Fibroblast of lung (primary cell): ENCODE measurements around the gene TOMM6. TPM values are rescaled to one million over a fixed set of nuclear protein-coding genes. Genes with fewer than 3 reads are reported as not detected.

Source experiments
- DNase-seq, 2 donors: peaks; one replicate each; pipeline versions ENCODE4 v3.0.0 to v3.0.0-alpha.2; 2010; ENCODE audit warnings: low read depth in 2 of 2
- H2AFZ ChIP-seq: 2 replicates; pipeline ENCODE4 v1.5.1; 2012; ENCODE audit warnings: low read length, control low read depth, inconsistent platforms
- H3K27ac ChIP-seq: 2 replicates; pipeline ENCODE4 v1.5.1; 2011; ENCODE audit warnings: low read length, control low read depth; ENCODE audit not compliant: insufficient read depth
- H3K27me3 ChIP-seq: 2 replicates; pipeline ENCODE4 v1.5.1; 2011; ENCODE audit warnings: mild to moderate bottlenecking, low read length; ENCODE audit not compliant: control insufficient read depth, insufficient read depth
- H3K36me3 ChIP-seq: 2 replicates; pipeline ENCODE4 v1.5.1; 2011; ENCODE audit warnings: low read length; ENCODE audit not compliant: control insufficient read depth, insufficient read depth
- H3K4me1 ChIP-seq: 2 replicates; pipeline ENCODE4 v1.5.1; 2011; ENCODE audit warnings: low read length; ENCODE audit not compliant: control insufficient read depth, insufficient read depth; ENCODE audit errors: extremely low read depth
- H3K4me2 ChIP-seq: 2 replicates; pipeline ENCODE4 v1.5.1; 2011; ENCODE audit warnings: low read length, control low read depth; ENCODE audit not compliant: insufficient read depth; ENCODE audit errors: extremely low read depth
- H3K4me3 ChIP-seq, 4 experiments: fragments of 200-600 bp in 1 of 4; sonication (generic) in 1 of 4; replicated peaks in 1 of 4; 2 replicates each; pipeline ENCODE4 v1.5.1; 2011 to 2016; ENCODE audit warnings: low read length in 4 of 4, low read depth in 3 of 4, mild to moderate bottlenecking in 3 of 4, control low read depth in 2 of 4, inconsistent platforms in 1 of 4, mixed read lengths in 1 of 4; ENCODE audit not compliant: insufficient read depth in 1 of 4; ENCODE audit errors: control extremely low read depth in 1 of 4
- H3K79me2 ChIP-seq: 2 replicates; pipeline ENCODE4 v1.5.1; 2012; ENCODE audit warnings: mild to moderate bottlenecking, low read length, inconsistent platforms; ENCODE audit not compliant: control insufficient read depth, insufficient read depth
- H3K9ac ChIP-seq: 2 replicates; pipeline ENCODE4 v1.5.1; 2011; ENCODE audit warnings: mild to moderate bottlenecking, low read length, control low read depth; ENCODE audit not compliant: insufficient read depth
- H3K9me3 ChIP-seq: 2 replicates; pipeline ENCODE4 v1.5.1; 2012; ENCODE audit warnings: low read depth, low read length; ENCODE audit not compliant: control insufficient read depth, insufficient read depth
- H4K20me1 ChIP-seq: 2 replicates; pipeline ENCODE4 v1.5.1; 2011; ENCODE audit warnings: low read length; ENCODE audit not compliant: control insufficient read depth, insufficient read depth; ENCODE audit errors: extremely low read depth
- CTCF ChIP-seq, 2 donors: IDR thresholded peaks in 1 of 2; conservative IDR thresholded peaks in 1 of 2; 1 replicate in 1 of 2; 2 replicates in 1 of 2; pipeline ENCODE4 v1.5.1; 2011 to 2012; ENCODE audit warnings: low read length in 2 of 2, control low read depth in 1 of 2, inconsistent platforms in 1 of 2, low read depth in 1 of 2, mild to moderate bottlenecking in 1 of 2
- EZH2 ChIP-seq: IDR thresholded peaks from 2 replicates; pipeline ENCODE4 v1.5.1; 2012; ENCODE audit warnings: low read length, control low read depth, mild to moderate bottlenecking; ENCODE audit errors: missing control alignments
- polyA plus RNA-seq, 2 donors: library from polyadenylated mRNA; depleted of rRNA in 1 of 2; stranded (reverse) in 1 of 2; unstranded in 1 of 2; fragments of >200 nt; gene quantifications; 2 replicates each; pipeline ENCODE4 v1.2.1, GENCODE V29; 2011 to 2012; ENCODE audit warnings: missing spikeins in 1 of 2
- total RNA-seq: library from RNA; depleted of rRNA; stranded (reverse); fragments of >200 nt; gene quantifications from 2 replicates; pipeline ENCODE4 v1.2.1, GENCODE V29; 2014

TOMM6 gene
- total and polyA plus RNA-seq, 2 donors (not counting 1 experiment from before 2014, with no cell fraction given), result 54.7 to 324 TPM

DNA sequence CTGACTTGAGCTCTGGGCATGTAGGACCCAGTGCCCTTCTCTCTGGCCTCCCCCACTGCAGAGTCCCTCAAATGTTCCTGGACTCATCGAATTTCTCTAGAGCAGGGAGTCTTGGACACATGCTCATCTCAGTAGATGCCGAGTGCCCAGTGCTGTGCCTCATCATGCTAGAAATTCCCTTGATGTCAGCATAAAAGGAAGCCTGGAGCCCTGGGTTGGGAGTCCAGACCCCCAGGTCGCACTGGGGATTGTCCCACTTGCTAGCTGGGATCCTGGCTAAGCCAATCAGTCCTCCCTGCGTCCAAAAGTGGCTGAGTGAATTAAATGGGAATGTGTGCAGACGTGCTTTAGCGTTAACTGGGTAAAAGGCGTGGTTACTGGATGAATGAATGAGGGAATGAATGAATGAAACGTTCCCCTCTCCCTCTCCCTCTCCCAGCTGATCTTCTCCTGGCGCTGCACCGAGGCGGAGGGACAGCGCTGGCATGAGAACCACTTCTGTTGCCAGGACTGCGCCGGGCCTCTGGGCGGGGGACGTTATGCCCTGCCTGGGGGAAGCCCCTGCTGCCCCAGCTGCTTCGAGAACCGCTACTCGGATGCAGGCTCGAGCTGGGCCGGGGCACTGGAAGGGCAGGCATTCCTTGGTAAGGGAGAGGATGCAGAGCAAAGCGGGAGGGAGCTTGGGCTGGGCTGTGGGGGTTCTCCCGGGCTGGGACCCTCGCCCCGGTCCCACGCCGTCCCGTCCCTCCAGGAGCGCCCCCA is 1.6 kb upstream of the TOMM6 start:
- peak overlapping the region; percentile 48 for H2AFZ ChIP-seq
- no peaks in the 10 kb centered on the region for H4K20me1 ChIP-seq
- peak overlapping the region; percentile 98 for H3K4me2 ChIP-seq
- no peak overlapping the region for H3K27ac ChIP-seq
- H3K4me1 ChIP-seq, result peaks cover 4% of the 10 kb centered on the region
- H3K4me3 ChIP-seq, result peak overlapping the region; percentile 40 to 98 (median 58)
- H3K9me3 ChIP-seq, result no peaks in the 10 kb centered on the region
- peak overlapping the region; percentile 51 for H3K9ac ChIP-seq
- peaks cover 3% of the 10 kb centered on the region for H3K36me3 ChIP-seq
- no peaks in the 10 kb centered on the region for H3K27me3 ChIP-seq
- H3K79me2 ChIP-seq, result peaks cover 13% of the 10 kb centered on the region
- no peak for TF ChIP-seq EZH2
- no peak for TF ChIP-seq CTCF (conservative IDR thresholded peaks at IDR 0.05 in 1 of 2, IDR thresholded peaks at IDR 0.05 in 1 of 2; ENCODE audit: low read depth in 1 of 2, low read length in 2 of 2)
- peak; percentile 23 for DNase-seq

GRCh38 chr6:41786451-41787218 is 859 bp upstream of the TOMM6 start:
- peak overlapping the region; percentile 98 for H3K4me2 ChIP-seq
- H3K79me2 ChIP-seq, result peaks cover 13% of the 10 kb centered on the region
- no peaks in the 10 kb centered on the region for H3K9me3 ChIP-seq
- peak overlapping the region; percentile 68 for H2AFZ ChIP-seq
- TF ChIP-seq EZH2 (no peak), CTCF (conservative IDR thresholded peaks at IDR 0.05 in 1 of 2, IDR thresholded peaks at IDR 0.05 in 1 of 2; ENCODE audit: low read depth in 1 of 2, low read length in 2 of 2) (peak; percentile 26 to 49)
- peak overlapping the region; percentile 58 for H3K9ac ChIP-seq
- peaks cover 4% of the 10 kb centered on the region for H3K4me1 ChIP-seq
- H3K27me3 ChIP-seq, result no peaks in the 10 kb centered on the region
- DNase-seq, result peak; percentile 66 to 72
- H3K27ac ChIP-seq, result peak overlapping the region; percentile 97
- peaks cover 3% of the 10 kb centered on the region for H3K36me3 ChIP-seq
- H3K4me3 ChIP-seq, result peak overlapping the region; percentile 98 to 100 (median 100)
- no peaks in the 10 kb centered on the region for H4K20me1 ChIP-seq

DNA sequence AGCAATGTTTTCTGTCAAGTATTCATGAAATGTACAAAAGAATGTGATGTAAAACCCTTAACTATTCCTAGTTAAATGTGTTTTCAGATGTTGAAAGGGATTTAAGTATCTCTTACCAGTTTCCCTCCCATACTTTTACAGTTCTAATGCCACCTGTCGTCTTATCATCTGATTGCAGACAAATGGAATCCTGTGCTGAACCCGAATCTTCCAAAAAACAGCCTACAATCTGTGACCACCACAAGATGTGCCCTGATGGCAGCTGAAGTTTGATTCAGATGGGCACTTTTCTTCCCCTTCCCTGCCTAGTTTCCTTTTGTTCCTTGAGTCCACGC is 1.9 kb downstream of the TOMM6 start:
- Histone ChIP-seq H3K4me3 (no peak overlapping the region), H3K9ac (no peak overlapping the region), H3K4me1 (peaks cover 4% of the 10 kb centered on the region), H2AFZ (no peak overlapping the region), H3K4me2 (no peak overlapping the region), H4K20me1 (no peaks in the 10 kb centered on the region), H3K79me2 (peaks cover 13% of the 10 kb centered on the region), H3K27ac (no peak overlapping the region), H3K9me3 (no peaks in the 10 kb centered on the region), H3K36me3 (peaks cover 3% of the 10 kb centered on the region), H3K27me3 (no peaks in the 10 kb centered on the region)
- DNase-seq, result no peak
- TF ChIP-seq CTCF (conservative IDR thresholded peaks at IDR 0.05 in 1 of 2, IDR thresholded peaks at IDR 0.05 in 1 of 2; ENCODE audit: low read depth in 1 of 2, low read length in 2 of 2) (no peak), EZH2 (no peak)
